HG03095 (cell line): ENCODE data around the gene BPIFA2.

Source experiments
- ATAC-seq: cut with Tn5 transposase; IDR thresholded peaks from one replicate; pipeline ENCODE4 v1.9.1; 2021; ENCODE audit warnings: moderate library complexity; ENCODE audit not compliant: unreplicated experiment

BPIFA2 gene

GRCh38 chr20:33191955-33192354 lies 24.0 kb downstream of the BPIFA2 start:
- no peak for ATAC-seq

DNA sequence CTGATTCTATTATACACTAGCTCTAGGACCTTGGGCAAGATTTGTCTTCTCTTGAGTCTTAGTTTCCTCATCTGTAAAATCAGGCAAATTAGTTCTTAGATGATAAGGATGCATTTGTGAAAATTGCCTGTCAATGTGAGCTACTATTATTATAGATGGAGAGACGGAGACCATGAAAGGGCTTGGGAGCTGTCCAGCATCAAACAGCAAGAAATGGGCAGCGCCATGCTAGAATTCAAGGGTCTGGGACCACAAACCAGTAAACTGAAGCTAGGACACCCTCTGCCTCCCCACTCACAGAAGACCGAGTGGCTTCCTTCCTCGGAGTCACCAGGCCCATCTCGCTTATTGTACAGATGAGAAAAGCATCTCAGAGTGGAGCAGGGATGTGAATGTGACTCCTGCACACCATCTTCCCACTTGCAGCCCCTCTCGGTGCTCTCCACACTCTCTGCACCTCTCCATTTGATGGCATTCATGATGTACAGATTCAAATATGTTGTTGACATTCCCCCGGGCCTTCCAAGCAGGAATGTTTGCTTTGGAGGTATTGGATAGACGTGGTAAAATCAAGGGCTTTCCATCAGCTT lies 25.0 kb downstream of the BPIFA2 start:
- ATAC-seq: no peak

- ATAC-seq: no peak
These were observed 31.1 kb downstream of the BPIFA2 start for GRCh38 chr20:33199026-33199425.

DNA sequence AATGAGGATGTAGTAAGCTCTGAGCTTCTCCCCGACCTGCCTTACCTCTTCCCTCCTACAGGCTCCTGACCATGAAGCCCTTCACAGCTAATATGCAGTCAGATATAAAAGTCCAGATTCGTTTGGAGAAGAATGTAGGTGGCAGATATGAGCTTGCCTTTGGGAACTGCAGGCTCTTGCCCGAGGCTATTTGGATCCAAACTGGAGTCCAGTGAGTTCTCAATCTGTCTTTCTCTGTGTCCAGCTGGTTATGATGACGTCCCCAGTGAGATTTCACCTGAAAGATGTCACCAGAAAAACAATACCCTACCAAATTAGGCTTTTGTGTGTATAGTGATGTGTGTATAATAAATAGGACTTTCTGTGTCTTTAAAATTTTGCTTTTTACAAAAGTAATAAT lies 34.5 kb downstream of the BPIFA2 start:
- ATAC-seq: no peak

GRCh38 chr20:33203444-33203843 lies 35.5 kb downstream of the BPIFA2 start:
- ATAC-seq: no peak

- ATAC-seq: no peak
These were observed 41.8 kb downstream of the BPIFA2 start for GRCh38 chr20:33209789-33210188.

GRCh38 chr20:33210371-33210770 lies 42.4 kb downstream of the BPIFA2 start:
- no peak for ATAC-seq

DNA sequence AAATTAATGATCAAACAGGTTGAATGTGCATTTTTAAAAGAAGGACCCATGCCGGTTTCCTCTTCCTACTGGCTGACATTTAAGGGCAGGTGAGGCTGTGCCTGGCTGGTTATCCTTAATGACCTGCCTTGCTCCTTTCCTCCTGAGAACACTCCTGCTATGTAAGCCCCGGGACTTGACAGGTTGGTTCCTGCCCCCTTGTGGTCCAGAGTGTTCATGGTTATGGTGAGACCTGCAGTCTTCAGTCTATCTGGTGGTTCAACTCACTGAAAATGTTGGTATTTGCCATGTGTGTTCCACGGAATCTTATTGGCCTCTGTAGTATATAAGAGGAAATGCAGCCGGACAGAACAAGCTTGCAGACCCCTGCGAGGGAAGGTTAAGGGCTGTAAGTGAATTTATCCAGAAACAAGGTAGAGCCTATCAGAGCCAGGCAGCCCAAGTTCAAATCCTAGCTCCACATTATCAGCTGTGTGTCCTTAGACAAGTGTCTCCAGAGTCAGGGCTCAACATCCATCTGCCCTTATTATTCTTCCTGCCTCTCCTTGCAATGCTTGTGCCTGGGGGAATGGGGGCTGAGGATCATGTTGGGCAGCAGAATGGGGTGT lies 44.0 kb downstream of the BPIFA2 start:
- ATAC-seq: no peak

DNA sequence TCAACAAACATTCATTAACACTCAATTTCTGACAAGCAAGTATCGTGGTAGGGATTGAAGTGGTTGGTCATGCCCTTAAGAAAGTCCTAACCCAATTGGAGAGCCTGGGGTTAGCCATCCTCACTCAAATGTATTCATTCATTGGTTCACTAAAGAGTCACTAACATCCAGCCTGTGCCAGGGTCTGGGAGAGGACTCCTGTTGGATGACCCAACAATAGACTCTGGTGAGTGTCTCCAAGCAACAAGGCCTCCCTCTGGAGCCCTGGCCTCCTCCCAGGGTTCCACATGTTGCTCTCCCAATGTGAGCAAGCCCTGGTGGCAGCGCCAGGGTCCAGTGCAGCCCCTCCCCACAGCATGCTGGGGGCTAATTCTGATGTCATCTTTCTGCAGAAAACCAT lies 49.1 kb downstream of the BPIFA2 start, which contains the start of gene BPIFA3:
Gene BPIFA3 (plus strand): TSS at position 301 of the 400 bp plus-strand sequence. CDS start 185 bp downstream, outside the sequence.
- ATAC-seq: no peak

DNA sequence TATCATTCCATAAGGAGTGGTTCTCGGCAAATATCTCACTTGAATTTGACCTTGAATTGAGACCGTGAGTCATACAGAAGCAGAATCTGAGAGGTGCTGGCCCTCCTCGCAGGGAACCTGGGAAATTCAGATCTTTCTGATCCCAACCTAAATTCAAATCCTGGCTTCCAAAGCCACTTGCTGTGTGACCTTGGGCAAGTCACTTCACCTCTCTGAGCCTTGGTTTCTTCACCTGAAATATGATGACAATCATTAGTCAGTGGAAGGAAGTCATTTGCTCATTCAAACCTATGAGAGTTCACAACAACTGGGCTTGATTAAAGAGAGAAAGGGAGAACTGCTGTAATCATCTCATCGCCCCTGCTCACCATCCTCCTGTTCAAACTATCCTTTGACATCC lies 56.4 kb downstream of the BPIFA2 start:
- ATAC-seq: no peak

GRCh38 chr20:33229843-33230242 lies 61.9 kb downstream of the BPIFA2 start:
- ATAC-seq: no peak
